Bronchial epithelial cell (primary cell): ENCODE results near the gene MED12. TPM values are rescaled to one million over a fixed set of nuclear protein-coding genes. Genes with fewer than 3 reads are reported as not detected.
A peak's percentile ranks its signal among the peaks of the same experiment; 100 is the strongest.

Source experiments
- DNase-seq: peaks from one replicate; pipeline ENCODE4 v3.0.0-alpha.2; 2010; ENCODE audit warnings: low read depth
- FAIRE-seq: peaks from 2 replicates; lab custom pipeline; 2011; peaks lifted over from hg19 to GRCh38; lab: Jason Lieb, UNC
- H3K27me3 ChIP-seq: 2 replicates; pipeline ENCODE4 v1.5.1; 2011; ENCODE audit warnings: low read length; ENCODE audit not compliant: control insufficient read depth, insufficient read depth
- H3K36me3 ChIP-seq: 2 replicates; pipeline ENCODE4 v1.5.1; 2011; ENCODE audit warnings: low read length; ENCODE audit not compliant: control insufficient read depth, insufficient read depth
- H3K4me3 ChIP-seq: 2 replicates; pipeline ENCODE4 v1.5.1; 2011; ENCODE audit warnings: mild to moderate bottlenecking, low read depth, low read length, control low read depth
- CTCF ChIP-seq: IDR thresholded peaks from 2 replicates; pipeline ENCODE4 v1.5.1; 2011; ENCODE audit warnings: mild to moderate bottlenecking, moderate library complexity, low read length, control low read depth, inconsistent platforms; ENCODE audit not compliant: insufficient read depth, severe bottlenecking
- total RNA-seq: library from RNA; depleted of rRNA; stranded (reverse); fragments of >200 nt; gene quantifications from 2 replicates; pipeline ENCODE4 v1.2.1, GENCODE V29; 2014

Gene MED12
- total RNA-seq, 1 donor from 2014 or later = 8.2 TPM

- H3K36me3 ChIP-seq = no peaks in the 10 kb centered on the region
- FAIRE-seq (no peak), DNase-seq (peak; percentile 27)
- H3K4me3 ChIP-seq = no peak overlapping the region
- no peak for TF ChIP-seq CTCF
- no peaks in the 10 kb centered on the region for H3K27me3 ChIP-seq
Measured at GRCh38 chrX:71164071-71164470, 45.7 kb downstream of the MED12 start.

GRCh38 chrX:71166461-71166860 lies 48.1 kb downstream of the MED12 start:
- TF ChIP-seq CTCF = no peak
- Histone ChIP-seq H3K36me3 (no peaks in the 10 kb centered on the region), H3K4me3 (no peak overlapping the region), H3K27me3 (no peaks in the 10 kb centered on the region)
- DNase-seq (no peak), FAIRE-seq (no peak)

GRCh38 chrX:71167031-71167781 lies 48.8 kb downstream of the MED12 start:
- no peak overlapping the region for H3K4me3 ChIP-seq
- H3K36me3 ChIP-seq = no peaks in the 10 kb centered on the region
- FAIRE-seq = peak; percentile 73
- DNase-seq = no peak
- H3K27me3 ChIP-seq = no peaks in the 10 kb centered on the region
- no peak for TF ChIP-seq CTCF

- Histone ChIP-seq H3K27me3 (no peaks in the 10 kb centered on the region), H3K36me3 (no peaks in the 10 kb centered on the region), H3K4me3 (no peak overlapping the region)
- FAIRE-seq (no peak), DNase-seq (no peak)
- TF ChIP-seq CTCF = no peak
Measured at GRCh38 chrX:71168134-71168533, 49.7 kb downstream of the MED12 start.

GRCh38 chrX:71169586-71169985 lies 51.2 kb downstream of the MED12 start:
- no peak for DNase-seq
- no peak for FAIRE-seq

More at GRCh38 chrX:71169586-71169985, 51.2 kb downstream of the MED12 start:
- no peak for TF ChIP-seq CTCF
- no peaks in the 10 kb centered on the region for H3K36me3 ChIP-seq
- H3K27me3 ChIP-seq = no peaks in the 10 kb centered on the region
- no peak overlapping the region for H3K4me3 ChIP-seq
